HG03175 (cell line): ENCODE results near the gene NTN4.
A peak's percentile ranks its signal among the peaks of the same experiment; 100 is the strongest.
"Not testable (repeated sequence)": the region's sequence is repeated elsewhere in the genome, so short reads cannot be mapped to it uniquely, and the experiment has no call there.

Experiments
- ATAC-seq: cut with Tn5 transposase; IDR thresholded peaks from one replicate; pipeline ENCODE4 v1.9.1; 2021; ENCODE audit warnings: mild to moderate bottlenecking, moderate library complexity; ENCODE audit not compliant: unreplicated experiment

NTN4 gene

GRCh38 chr12:95672166-95672565 is 118.4 kb downstream of the NTN4 start:
- no peak for ATAC-seq

GRCh38 chr12:95671265-95671664 is 119.3 kb downstream of the NTN4 start:
- no peak for ATAC-seq

- no peak for ATAC-seq
Measured at GRCh38 chr12:95663525-95663924, 127.0 kb downstream of the NTN4 start.

GRCh38 chr12:95661360-95661759 is 129.2 kb downstream of the NTN4 start:
- no peak for ATAC-seq

GRCh38 chr12:95658386-95658785 is 132.2 kb downstream of the NTN4 start:
- ATAC-seq: no peak

- ATAC-seq: not testable (repeated sequence)
Measured at GRCh38 chr12:95654665-95655064, 135.9 kb downstream of the NTN4 start.

GRCh38 chr12:95653771-95654546 is 136.6 kb downstream of the NTN4 start:
- ATAC-seq: no peak

GRCh38 chr12:95651681-95652080 is 138.9 kb downstream of the NTN4 start:
- no peak for ATAC-seq

- no peak for ATAC-seq
Measured at GRCh38 chr12:95648990-95649791, 141.4 kb downstream of the NTN4 start.

GRCh38 chr12:95646781-95647190 is 143.8 kb downstream of the NTN4 start:
- ATAC-seq: no peak

GRCh38 chr12:95643256-95643655 is 147.3 kb downstream of the NTN4 start:
- ATAC-seq: no peak

GRCh38 chr12:95642583-95642982 is 148.0 kb downstream of the NTN4 start:
- ATAC-seq: no peak

GRCh38 chr12:95641299-95641952 is 149.1 kb downstream of the NTN4 start:
- ATAC-seq: no peak

GRCh38 chr12:95640516-95640915 is 150.0 kb downstream of the NTN4 start:
- ATAC-seq: no peak

GRCh38 chr12:95637471-95638155 is 153.0 kb downstream of the NTN4 start:
- no peak for ATAC-seq

GRCh38 chr12:95637010-95637409 is 153.6 kb downstream of the NTN4 start:
- ATAC-seq: no peak

- ATAC-seq: peak; percentile 89
Measured at GRCh38 chr12:95634622-95635621, 155.6 kb downstream of the NTN4 start.

- no peak for ATAC-seq
Measured at GRCh38 chr12:95633732-95634465, 156.7 kb downstream of the NTN4 start.

GRCh38 chr12:95633049-95633731 is 157.4 kb downstream of the NTN4 start:
- no peak for ATAC-seq
